Right lobe of liver (tissue), 4 donors: Measurements from ENCODE around the gene PODXL.

Experiments
- CTCF ChIP-seq, 4 donors: fragments of 200-600 bp in 3 of 4; fragments of 450-650 bp in 1 of 4; IDR thresholded peaks; one replicate each; pipeline versions ENCODE4 v1.5.1 to v1.8.0; 2016 to 2022; ENCODE audit warnings: antibody characterized with exemption in 4 of 4, mild to moderate bottlenecking in 2 of 4
- POLR2A ChIP-seq: fragments of 450-650 bp; IDR thresholded peaks from one replicate; pipeline ENCODE4 v1.6.1; 2017; ENCODE audit warnings: antibody characterized with exemption, mild to moderate bottlenecking
- donor health status: DM: no; HTN: no; CAD: no.
- donor health status: DM: no; HTN: no; CAD: no.
- donor health status: DM: no; HTN: yes; CAD: no.

- no peak for TF ChIP-seq CTCF (IDR thresholded peaks at IDR 0.05)
- TF ChIP-seq POLR2A = no peak
Observed at GRCh38 chr7:131498237-131498885, 58.1 kb downstream of the PODXL start.
